H9 (cell line): ENCODE data around the gene NMT1. TPM values are rescaled to one million over a fixed set of nuclear protein-coding genes. Genes with fewer than 3 reads are reported as not detected.

Experiments
- DNase-seq: peaks from one replicate; pipeline ENCODE4 v3.0.0-alpha.2; 2017
- H2AFZ ChIP-seq: one replicate; pipeline ENCODE4 v1.6.1; 2013; ENCODE audit warnings: mild to moderate bottlenecking, low read length, control low read depth, moderate library complexity
- H2AK5ac ChIP-seq: 2 replicates; pipeline ENCODE4 v1.6.1; 2013; ENCODE audit warnings: low read length, control low read depth, mixed read lengths; ENCODE audit not compliant: insufficient read length
- H2BK120ac ChIP-seq: one replicate; pipeline ENCODE4 v1.6.1; 2013; ENCODE audit warnings: low read depth, mild to moderate bottlenecking, low read length, control low read depth, inconsistent platforms; ENCODE audit not compliant: poor library complexity, severe bottlenecking
- H2BK12ac ChIP-seq: 2 replicates; pipeline ENCODE4 v1.6.1; 2013; ENCODE audit warnings: low read length, control low read depth, mixed read lengths, low read depth; ENCODE audit not compliant: insufficient read length
- H2BK15ac ChIP-seq: 2 replicates; pipeline ENCODE4 v1.6.1; 2013; ENCODE audit warnings: low read depth, low read length, control low read depth
- H2BK20ac ChIP-seq: one replicate; pipeline ENCODE4 v1.6.1; 2013; ENCODE audit warnings: low read depth, mild to moderate bottlenecking, low read length, control low read depth, inconsistent platforms; ENCODE audit not compliant: poor library complexity, severe bottlenecking
- H2BK5ac ChIP-seq: 2 replicates; pipeline ENCODE4 v1.6.1; 2013; ENCODE audit warnings: low read length, control low read depth, mixed read lengths; ENCODE audit not compliant: insufficient read length
- H3K14ac ChIP-seq: 2 replicates; pipeline ENCODE4 v1.6.1; 2013; ENCODE audit warnings: low read length, control low read depth; ENCODE audit not compliant: insufficient read depth
- H3K18ac ChIP-seq: 2 replicates; pipeline ENCODE4 v1.6.1; 2013; ENCODE audit warnings: low read depth, mild to moderate bottlenecking, mixed read lengths, low read length, control low read depth; ENCODE audit not compliant: insufficient read length
- H3K23ac ChIP-seq: 2 replicates; pipeline ENCODE4 v1.6.1; 2013; ENCODE audit warnings: low read length, control low read depth, mixed read lengths, low read depth; ENCODE audit not compliant: insufficient read length
- H3K23me2 ChIP-seq: 2 replicates; pipeline ENCODE4 v1.6.1; 2013; ENCODE audit warnings: low read depth, mild to moderate bottlenecking, mixed read lengths, low read length, control low read depth; ENCODE audit not compliant: insufficient read length, poor library complexity, severe bottlenecking
- H3K27ac ChIP-seq: 2 replicates; pipeline ENCODE4 v1.5.1; 2013; ENCODE audit warnings: low read length, control low read depth, mixed read lengths, low read depth; ENCODE audit not compliant: insufficient read length
- H3K27me3 ChIP-seq: 2 replicates; pipeline ENCODE4 v1.6.1; 2013; ENCODE audit warnings: low read length, control low read depth, inconsistent platforms; ENCODE audit not compliant: insufficient read depth
- H3K4ac ChIP-seq: 2 replicates; pipeline ENCODE4 v1.6.1; 2013; ENCODE audit warnings: low read depth, mild to moderate bottlenecking, control low read depth, inconsistent platforms, low read length, moderate library complexity
- H3K4me1 ChIP-seq: 2 replicates; pipeline ENCODE4 v1.6.1; 2013; ENCODE audit warnings: low read length, control low read depth, inconsistent platforms; ENCODE audit not compliant: insufficient read depth
- H3K4me2 ChIP-seq: 2 replicates; pipeline ENCODE4 v1.6.1; 2013; ENCODE audit warnings: low read length, control low read depth, mixed read lengths; ENCODE audit not compliant: insufficient read length, insufficient read depth
- H3K56ac ChIP-seq: 2 replicates; pipeline ENCODE4 v1.6.1; 2013; ENCODE audit warnings: low read depth, mild to moderate bottlenecking, mixed read lengths, low read length, control low read depth; ENCODE audit not compliant: insufficient read length
- H3K79me1 ChIP-seq: 2 replicates; pipeline ENCODE4 v1.6.1; 2013; ENCODE audit warnings: low read depth, mild to moderate bottlenecking, moderate library complexity, low read length, control low read depth, inconsistent platforms; ENCODE audit not compliant: insufficient read depth, poor library complexity, severe bottlenecking
- H3K79me2 ChIP-seq: 2 replicates; pipeline ENCODE4 v1.6.1; 2013; ENCODE audit warnings: low read length, control low read depth, inconsistent platforms; ENCODE audit not compliant: insufficient read depth
- H3K9ac ChIP-seq: 2 replicates; pipeline ENCODE4 v1.6.1; 2013; ENCODE audit warnings: low read length, control low read depth, mixed read lengths; ENCODE audit not compliant: insufficient read length; ENCODE audit errors: extremely low read depth
- H3K9me3 ChIP-seq: one replicate; pipeline ENCODE4 v1.6.1; 2013; ENCODE audit warnings: low read depth, low read length, inconsistent platforms; ENCODE audit not compliant: control insufficient read depth
- H3T11ph ChIP-seq: one replicate; pipeline ENCODE4 v1.6.1; 2013; ENCODE audit warnings: mild to moderate bottlenecking, low read length, control low read depth, inconsistent platforms
- H4K20me1 ChIP-seq: one replicate; pipeline ENCODE4 v1.6.1; 2013; ENCODE audit not compliant: control insufficient read depth, insufficient read length, insufficient read depth
- H4K5ac ChIP-seq: 2 replicates; pipeline ENCODE4 v1.6.1; 2013; ENCODE audit warnings: low read depth, mild to moderate bottlenecking, mixed read lengths, low read length, control low read depth; ENCODE audit not compliant: insufficient read length
- H4K8ac ChIP-seq: replicated peaks from 2 replicates; pipeline ENCODE4 v1.6.1; 2013; ENCODE audit warnings: low read length, control low read depth, mixed read lengths, low read depth; ENCODE audit not compliant: insufficient read length
- H4K91ac ChIP-seq: 2 replicates; pipeline ENCODE4 v1.6.1; 2013; ENCODE audit warnings: low read depth, mild to moderate bottlenecking, moderate library complexity, mixed read lengths, low read length, control low read depth; ENCODE audit not compliant: insufficient read length
- H3K27ac Mint-ChIP-seq, 3 experiments: 2 replicates in 2 of 3; 3 replicates in 1 of 3; pipeline ENCODE4 v1.8.0; 2020 to 2021; ENCODE audit warnings: mixed read lengths in 3 of 3, mild to moderate bottlenecking in 1 of 3, moderate library complexity in 1 of 3
- H3K27me3 Mint-ChIP-seq: 2 replicates; pipeline ENCODE4 v1.8.0; 2021; ENCODE audit warnings: low read depth, mild to moderate bottlenecking, moderate library complexity, mixed read lengths
- H3K36me3 Mint-ChIP-seq, 3 experiments: 2 replicates in 2 of 3; 3 replicates in 1 of 3; pipeline ENCODE4 v1.8.0; 2020 to 2021; ENCODE audit warnings: low read depth in 3 of 3, mixed read lengths in 3 of 3; ENCODE audit not compliant: insufficient read depth in 1 of 3
- H3K4me1 Mint-ChIP-seq, 2 experiments: 2 replicates each; pipeline ENCODE4 v1.8.0; 2020; ENCODE audit warnings: mixed read lengths in 2 of 2
- H3K4me3 Mint-ChIP-seq, 2 experiments: 2 replicates in 1 of 2; 3 replicates in 1 of 2; pipeline ENCODE4 v1.8.0; 2020 to 2021; ENCODE audit warnings: mild to moderate bottlenecking in 2 of 2, mixed read lengths in 2 of 2, moderate library complexity in 1 of 2
- H3K9me3 Mint-ChIP-seq, 2 experiments: 2 replicates in 1 of 2; 3 replicates in 1 of 2; pipeline ENCODE4 v1.8.0; 2020; ENCODE audit warnings: mild to moderate bottlenecking in 2 of 2, mixed read lengths in 2 of 2, moderate library complexity in 1 of 2
- CTCF ChIP-seq: fragments of 200-600 bp; sonication (generic); conservative IDR thresholded peaks from 3 replicates; pipeline ENCODE4 v1.8.0; 2021; ENCODE audit warnings: antibody characterized with exemption, mild to moderate bottlenecking
- WGBS: extraction: QIAGEN DNeasy Blood & Tissue Kit; methylation state at CpG from one replicate; pipeline ENCODE4 v1.1.7; 2013; ENCODE audit warnings: missing lambda C conversion rate, low lambda C conversion rate, mixed read lengths; ENCODE audit not compliant: insufficient read length; ENCODE audit errors: extremely low coverage; 5-methylcytosine and 5-hydroxymethylcytosine counted together
- total RNA-seq: library from RNA; stranded (reverse); gene quantifications from 2 replicates; pipeline ENCODE4 v1.2.1, GENCODE V29; 2021

Gene NMT1
- total RNA-seq, 1 experiment from 2014 or later = 150 TPM

- Histone ChIP-seq H3K9ac (no peak overlapping the region), H2BK5ac (no peak overlapping the region), H2AK5ac (no peak overlapping the region), H3K79me1 (no peaks in the 10 kb centered on the region), H3K4me2 (no peak overlapping the region), H4K20me1 (peaks cover 2% of the 10 kb centered on the region), H3K14ac (no peak overlapping the region), H3K27ac (no peak overlapping the region), H2BK120ac (no peak overlapping the region), H3K4ac (no peak overlapping the region), H4K8ac (no peak overlapping the region), H3K4me1 (no peaks in the 10 kb centered on the region; the same call in 1 of the 2 replicates), H2BK20ac (no peak overlapping the region), H3K23me2 (peaks cover 14% of the 10 kb centered on the region), H3T11ph (no peak overlapping the region), H3K23ac (no peak overlapping the region), H3K79me2 (no peaks in the 10 kb centered on the region), H2BK15ac (no peak overlapping the region), H4K5ac (no peak overlapping the region), H3K18ac (no peak overlapping the region), H2AFZ (no peak overlapping the region), H4K91ac (no peak overlapping the region), H3K9me3 (no peaks in the 10 kb centered on the region), H2BK12ac (no peak overlapping the region), H3K27me3 (peaks cover 24% of the 10 kb centered on the region; the same call in 1 of the 2 replicates), H3K56ac (no peak overlapping the region)
- Mint-ChIP-seq H3K4me1 (peaks cover 25 to 33% of the 10 kb centered on the region in 2 experiments), H3K36me3 (peaks cover 2 to 21% (median 15%) of the 10 kb centered on the region in 3 experiments; a peak in 6 of 7 replicates), H3K9me3 (no peaks in the 10 kb centered on the region; a peak in 2 of 5 replicates), H3K27ac (no peak overlapping the region), H3K27me3 (peaks cover 42% of the 10 kb centered on the region), H3K4me3 (no peak overlapping the region)
- DNase-seq = no peak
- WGBS = no CpG with 5 or more reads among the region's 8 CpGs
- peak; percentile 7; the same call in 1 of the 3 replicates for TF ChIP-seq CTCF
These were observed 38.8 kb upstream of the NMT1 start for GRCh38 chr17:45022288-45022648.
